Activated gamma-delta T cell (primary cell): ENCODE results near the gene VARS1.
"Not testable (repeated sequence)": the region's sequence is repeated elsewhere in the genome, so short reads cannot be mapped to it uniquely, and the experiment has no call there.

Experiments used
- DNase-seq: peaks from one replicate; lab custom pipeline; 2025; lab: John Stamatoyannopoulos, UW

Gene VARS1

DNA sequence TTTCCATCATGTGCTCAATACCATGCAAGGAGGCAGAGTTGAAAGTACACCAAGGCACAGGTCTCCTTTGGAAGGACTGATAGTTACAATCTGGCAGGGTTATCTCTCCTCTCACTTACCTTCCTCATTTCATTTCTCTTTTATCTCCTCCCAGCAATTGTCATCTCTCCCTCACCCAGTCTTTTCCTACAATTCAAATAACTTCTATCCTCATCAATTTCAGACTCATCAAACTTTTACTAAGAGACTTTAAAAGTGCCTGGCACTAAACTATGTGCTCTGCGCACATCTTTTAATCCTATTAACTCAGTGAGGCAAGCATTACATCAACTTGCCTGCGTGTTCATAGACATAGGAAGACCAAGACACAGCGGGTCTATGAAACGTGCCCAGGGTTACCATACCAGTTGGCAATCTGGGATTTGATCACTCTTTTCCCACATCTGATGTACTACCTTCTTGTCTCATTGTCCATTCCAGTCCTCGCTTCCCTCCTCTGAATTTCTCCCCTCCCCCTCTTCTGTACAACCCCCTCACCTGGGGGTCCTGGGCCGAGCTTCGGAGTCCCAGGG is 1.2 kb downstream of the VARS1 start:
- DNase-seq = no peak

DNA sequence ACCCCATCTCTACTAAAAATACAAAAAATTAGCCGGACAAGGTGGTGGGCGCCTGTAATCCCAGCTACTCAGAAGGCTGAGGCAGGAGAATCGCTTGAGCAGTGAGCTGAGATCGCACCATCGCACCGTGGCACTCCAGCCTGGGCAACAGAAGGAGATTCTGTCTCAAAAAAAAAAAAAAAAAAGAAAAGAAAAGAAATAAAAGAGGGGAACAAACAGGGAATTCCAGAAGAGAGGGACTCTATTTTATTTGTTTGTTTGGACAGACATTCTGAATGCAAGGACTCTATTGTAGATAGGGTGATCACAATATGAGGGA is 1.7 kb downstream of the VARS1 start:
- DNase-seq = not testable (repeated sequence)

DNA sequence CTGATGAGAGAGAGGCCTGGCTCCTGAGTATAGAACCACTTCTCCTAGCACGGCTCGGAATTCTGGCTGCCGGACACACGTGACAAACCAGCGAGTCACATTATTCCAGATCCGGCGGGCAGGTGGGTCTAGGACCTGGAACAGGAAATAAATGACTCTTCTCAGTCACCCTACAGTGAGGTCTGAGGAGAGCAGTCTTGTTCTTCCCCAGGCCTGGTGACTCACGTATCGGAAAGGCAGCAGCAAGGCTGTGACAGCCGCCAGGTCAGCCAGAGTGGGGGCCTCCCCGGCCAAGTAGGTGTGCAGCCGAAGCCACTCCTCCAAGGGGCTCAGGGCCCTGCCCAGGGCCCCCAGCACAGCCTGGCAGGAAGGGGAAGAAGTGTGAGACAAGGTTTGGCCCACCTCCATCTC is 2.8 kb downstream of the VARS1 start:
- DNase-seq = no peak

DNA sequence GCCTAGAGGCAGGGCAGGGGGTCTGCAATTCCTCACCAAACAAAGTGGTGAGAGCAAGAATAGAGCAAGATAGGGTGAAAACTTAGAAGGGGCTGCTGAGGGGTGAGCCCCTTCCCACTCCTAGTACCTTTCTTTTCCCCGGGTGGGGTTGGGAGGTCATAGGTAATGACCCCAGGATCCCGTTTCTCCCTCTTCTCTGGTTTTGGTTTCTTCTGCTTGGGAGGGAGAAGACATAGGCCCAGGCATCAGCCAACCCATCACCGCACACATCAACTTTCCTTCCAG is 3.5 kb downstream of the VARS1 start:
- no peak for DNase-seq

DNA sequence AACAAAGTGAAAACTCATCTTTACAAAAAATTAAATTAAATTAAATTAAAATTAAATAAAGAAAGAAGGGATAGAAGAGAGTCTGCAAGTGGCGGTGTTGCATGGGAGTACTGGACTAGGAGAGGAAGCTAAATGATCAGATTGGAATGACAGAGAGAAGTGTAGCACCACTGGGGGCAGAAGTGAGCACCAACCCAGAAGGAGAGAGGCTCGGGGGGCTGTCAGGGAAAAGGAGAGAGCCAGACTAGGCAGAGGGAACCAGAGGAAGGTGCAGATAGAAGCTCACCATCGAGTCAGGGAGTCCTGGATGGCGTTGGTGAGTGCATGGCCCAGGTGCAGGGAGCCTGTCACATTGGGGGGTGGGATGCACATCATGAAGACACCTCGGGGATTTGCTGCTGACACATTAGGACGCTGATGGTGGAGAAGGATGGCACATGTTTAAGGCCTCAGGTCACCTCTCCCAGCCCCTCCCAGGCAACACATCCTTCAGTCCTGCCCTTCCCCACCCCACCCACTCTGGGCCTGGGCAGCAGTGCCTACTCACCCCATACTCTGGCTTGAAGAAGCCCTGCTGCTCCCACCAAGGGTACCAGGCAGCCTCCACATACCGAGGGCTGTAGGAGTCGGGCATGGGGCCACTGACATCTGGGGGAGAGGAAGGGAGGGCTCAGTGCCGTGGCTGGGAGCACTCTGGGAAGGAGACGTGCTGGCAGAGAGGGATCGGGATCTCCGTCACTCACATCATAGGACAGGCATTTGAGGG is 4.0 kb downstream of the VARS1 start:
- DNase-seq = no peak

DNA sequence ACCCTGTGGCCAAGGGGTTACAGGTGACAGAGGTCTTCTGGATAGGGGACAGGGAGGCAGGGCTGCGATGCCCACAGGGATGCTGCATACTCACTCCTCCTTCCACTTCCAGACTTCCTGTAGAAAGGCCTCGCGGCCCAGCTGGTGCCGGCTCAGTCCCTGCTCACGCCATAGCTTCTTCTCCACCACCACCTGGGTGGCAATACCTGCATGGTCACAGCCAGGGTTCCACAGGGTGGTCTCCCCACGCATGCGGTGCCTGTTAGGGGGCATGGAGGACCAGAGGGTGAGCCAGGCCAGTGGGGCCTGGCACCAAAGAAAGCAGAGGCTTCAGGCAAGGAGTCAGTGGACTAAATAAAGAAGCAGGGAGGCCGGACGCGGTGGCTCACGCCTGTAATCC is 10.1 kb downstream of the VARS1 start:
- DNase-seq = no peak

DNA sequence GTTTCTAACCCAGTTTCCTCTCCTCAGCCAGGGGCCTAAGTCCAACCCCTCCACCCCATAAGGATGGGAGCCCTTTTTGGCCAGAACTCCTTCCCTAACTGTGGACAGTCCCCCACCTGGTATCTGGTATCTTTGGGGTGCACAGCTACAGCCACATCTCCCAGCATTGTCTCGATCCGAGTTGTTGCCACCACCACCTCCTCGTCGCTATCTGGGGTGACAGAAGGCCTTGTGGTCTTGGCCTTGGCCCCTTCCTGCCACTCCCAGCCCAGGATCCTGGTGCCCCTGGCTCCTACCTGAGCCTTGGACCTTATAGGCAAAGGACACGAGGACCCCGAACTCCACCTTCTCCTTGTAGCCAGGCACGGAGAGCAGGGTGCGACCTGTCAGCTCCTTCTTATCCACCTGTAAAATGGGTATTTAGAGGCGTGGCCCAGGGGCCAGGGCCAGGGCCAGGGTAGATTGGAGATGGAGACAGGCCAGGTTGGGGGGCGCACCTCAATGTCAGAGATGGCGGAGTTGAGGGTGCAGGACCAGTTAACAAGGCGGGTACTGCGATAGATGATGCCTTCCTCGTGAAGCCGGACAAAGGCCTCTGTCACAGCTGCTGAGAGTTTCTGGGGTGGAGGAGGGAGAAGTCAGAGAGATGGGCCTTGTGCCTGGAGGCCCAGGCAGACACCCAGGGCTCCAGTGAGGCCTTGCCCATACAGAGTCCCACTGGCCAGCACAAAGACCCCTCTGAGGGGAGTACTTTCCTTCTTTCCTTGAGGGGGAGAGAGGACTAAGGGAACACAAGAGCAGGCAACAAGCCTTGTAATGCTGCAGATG is 11.2 kb downstream of the VARS1 start:
- DNase-seq = no peak

DNA sequence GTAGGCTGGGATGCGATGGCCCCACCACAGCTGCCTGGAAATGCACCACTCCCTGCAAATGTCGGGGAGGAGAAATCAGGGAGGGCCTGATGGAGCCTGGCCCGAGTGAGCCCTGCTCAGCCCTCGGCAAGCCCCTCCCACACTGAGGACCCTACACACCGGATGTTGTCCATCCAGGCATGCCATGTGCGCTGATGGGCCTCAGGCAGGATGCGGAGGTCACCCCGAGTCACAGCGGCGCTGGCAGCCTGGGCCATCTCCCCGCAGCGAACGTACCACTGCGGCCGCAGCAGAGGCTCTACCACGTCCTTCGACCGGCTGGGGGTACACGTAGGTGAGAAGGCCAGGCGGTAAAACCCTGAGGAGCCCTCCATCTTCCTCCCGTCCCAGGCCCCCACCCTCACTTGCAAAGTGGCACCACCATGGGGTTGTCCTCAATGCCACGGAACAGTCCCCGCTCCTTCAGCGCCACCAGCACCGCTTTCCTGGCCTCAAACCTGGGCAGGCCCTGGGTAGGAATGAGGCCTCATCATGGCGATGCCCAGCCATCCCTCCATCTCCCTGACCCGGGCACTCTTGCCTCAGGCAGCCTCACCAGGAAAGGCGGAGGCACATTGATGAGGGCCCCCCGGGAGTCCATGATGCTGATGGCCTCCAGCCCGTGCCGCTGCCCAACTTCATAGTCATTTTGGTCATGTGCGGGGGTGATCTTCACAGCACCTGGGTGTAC is 13.3 kb downstream of the VARS1 start:
- DNase-seq = no peak

DNA sequence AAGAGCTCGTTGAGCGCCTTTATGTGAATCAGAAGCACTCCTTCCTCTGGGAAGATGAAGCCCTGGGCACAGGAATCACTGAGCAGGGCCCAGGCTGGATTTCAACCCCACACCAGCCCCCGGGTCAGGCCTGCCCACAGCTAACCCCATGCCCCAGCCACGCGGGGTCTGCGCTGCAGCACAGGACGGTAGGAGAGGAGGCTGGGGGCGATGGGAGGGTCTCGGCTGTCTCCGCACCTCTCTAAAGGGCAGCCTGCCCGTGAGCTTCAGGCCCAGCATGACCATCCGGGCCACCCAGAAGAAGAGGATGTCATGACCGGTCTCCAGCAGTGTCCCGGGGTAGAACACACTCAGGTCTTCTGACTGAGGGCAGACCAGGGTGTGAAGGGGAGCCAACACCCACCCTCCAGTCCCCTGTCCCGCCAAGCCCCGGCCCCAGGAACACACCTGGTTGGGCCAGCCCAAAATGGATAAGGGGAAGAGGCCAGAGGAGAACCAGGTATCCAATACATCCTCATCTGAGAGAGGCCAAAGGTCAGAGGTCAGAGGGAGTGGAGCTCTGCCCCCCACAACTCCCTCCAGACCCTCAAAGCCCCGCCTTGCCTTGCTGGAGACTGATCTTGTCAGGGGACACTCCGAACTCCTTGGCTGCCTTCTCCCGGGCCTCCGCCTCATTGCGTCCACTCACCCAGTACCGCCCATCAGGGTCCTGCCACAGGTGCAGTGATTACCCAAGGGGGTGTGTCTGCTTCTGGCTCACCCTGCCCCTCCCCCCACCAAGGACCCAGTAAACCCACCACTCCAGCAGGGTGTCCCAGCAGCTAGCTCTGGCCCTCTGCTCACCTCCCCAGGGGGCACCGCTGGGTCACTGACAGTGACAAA is 14.1 kb downstream of the VARS1 start:
- DNase-seq = no peak

DNA sequence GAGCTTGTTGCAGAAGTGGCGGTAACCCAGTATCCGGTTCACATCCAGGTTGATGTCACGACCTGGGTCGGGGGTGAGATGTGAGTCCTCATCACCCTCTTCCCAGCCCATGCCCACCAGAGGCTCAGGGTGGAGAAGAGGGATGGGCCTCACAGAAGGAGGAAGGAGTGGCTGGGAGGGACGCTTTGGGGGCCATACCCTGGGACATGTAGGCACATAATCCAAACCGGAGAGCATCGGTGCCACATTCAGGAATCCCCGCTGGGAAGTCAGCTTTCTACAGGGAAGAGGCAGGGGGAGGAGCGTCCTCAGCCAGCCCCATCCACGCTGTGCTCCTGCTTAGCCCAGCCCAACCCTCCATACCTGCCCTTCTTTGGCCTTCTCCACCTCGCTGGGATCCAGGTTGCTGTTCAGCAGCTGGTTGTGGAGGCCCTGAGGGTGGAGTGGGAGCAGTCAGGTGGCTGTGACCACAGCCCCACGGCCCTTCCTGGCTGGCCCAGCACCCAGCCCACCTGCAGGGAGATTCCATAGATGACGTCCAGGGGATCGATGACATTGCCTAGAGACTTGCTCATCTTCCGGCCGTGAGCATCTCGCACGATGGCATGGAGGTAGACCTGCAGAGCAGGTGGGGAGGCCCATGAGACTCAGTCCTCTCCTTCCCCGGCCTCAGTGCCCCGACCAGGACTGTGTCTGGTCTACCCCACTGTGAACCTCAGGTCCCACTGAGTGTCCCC is 14.9 kb downstream of the VARS1 start:
- no peak for DNase-seq

DNA sequence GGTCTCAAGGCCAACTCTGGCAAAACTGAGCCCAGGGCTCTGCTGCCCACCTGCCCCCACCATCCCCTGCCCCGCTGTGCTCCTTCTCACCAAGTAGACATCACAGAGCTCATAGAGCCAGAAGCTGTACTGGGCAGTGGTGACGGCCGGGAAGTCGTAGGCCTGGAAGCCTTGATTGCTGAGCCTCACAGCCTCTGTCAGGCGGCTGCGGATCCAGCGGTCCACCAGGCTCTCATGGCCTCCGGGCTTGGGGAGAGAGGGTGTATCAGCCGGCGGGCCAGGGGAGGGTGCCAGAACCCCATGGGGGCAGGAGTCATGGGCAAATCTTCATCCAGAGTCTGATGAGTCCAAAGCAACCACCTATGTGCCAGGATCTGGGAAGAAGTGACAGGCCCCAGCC is 15.6 kb downstream of the VARS1 start:
- no peak for DNase-seq

DNA sequence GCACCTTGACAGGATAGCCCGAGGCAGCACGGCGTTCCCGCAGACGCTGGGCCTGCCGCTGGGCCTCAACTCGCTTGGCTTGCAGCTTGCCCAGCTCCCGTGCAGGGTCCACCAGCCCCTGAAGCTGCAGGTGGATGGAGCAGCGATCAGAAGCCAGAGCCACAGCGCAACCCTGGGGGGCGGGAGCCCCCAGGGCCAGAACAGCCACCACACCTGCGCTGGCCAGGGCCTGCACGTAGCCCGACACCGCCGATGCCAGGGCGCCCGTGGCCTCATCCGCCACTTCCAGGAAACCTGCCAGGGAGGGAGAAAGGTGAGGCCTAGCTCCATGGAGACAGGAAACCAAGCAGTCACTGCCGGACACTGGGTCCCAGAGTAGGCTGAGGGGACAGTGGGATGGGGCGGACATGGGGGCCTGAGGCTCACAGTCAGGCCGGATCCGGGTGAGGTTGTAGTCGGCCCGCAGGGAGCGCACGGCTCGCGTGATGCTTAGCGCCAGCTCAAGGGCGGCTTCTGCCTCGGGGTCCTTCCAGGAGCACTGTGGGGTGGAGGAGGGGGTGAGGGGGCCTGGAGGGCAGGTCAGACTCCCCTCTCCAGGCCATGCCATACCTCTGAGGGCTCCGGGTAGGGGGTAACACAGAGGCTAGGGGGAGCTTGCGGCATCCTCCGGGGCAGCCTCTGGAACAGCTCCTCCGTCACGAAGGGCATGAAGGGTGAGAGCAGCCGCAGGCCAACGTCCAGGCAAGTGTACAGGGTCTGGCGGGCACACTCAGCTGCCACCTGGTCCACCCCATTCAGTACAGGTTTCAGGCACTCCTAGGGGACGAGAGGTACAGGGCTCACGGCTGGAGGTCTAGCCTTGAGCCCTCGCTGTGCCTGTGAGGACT is 16.3 kb downstream of the VARS1 start:
- DNase-seq = no peak

DNA sequence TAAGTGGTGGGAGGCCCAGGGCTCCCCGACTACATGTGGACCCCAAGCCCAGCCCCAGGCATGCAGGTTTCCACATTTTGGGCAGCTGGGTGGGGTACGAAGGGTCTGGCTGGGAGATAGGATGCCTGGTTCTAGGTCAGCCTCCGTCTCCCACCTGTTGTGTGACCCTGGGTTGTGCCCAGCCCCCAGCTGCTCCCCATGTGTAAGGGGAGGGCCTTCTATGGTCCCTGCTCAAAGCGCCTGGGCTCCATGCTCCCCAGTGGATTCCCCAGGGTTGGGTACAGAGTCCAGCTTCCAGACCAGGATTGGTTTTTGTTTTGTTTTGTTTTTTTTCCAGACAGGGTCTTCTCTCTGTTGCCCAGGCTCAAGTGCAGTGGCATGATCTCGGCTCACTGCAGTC is 17.4 kb downstream of the VARS1 start:
- no peak for DNase-seq

DNA sequence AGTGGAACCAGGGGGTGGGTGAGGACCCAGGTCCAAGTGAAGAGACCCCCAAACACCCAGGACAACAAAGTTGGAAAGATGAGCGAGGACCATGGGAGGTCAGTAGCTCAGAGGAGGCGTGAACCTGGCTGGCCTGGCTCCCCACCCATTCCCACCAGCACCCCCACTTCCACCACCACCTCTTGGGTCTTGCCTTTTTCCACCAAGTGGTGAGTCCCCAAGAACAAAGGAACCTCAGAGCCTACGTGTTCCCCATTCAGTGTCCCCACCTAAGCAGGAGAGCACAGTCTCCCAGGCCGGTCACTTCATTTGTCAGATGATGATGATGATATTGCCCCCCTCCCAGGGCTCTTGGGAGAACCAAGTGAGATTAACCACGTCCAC is 17.9 kb downstream of the VARS1 start:
- DNase-seq = no peak

DNA sequence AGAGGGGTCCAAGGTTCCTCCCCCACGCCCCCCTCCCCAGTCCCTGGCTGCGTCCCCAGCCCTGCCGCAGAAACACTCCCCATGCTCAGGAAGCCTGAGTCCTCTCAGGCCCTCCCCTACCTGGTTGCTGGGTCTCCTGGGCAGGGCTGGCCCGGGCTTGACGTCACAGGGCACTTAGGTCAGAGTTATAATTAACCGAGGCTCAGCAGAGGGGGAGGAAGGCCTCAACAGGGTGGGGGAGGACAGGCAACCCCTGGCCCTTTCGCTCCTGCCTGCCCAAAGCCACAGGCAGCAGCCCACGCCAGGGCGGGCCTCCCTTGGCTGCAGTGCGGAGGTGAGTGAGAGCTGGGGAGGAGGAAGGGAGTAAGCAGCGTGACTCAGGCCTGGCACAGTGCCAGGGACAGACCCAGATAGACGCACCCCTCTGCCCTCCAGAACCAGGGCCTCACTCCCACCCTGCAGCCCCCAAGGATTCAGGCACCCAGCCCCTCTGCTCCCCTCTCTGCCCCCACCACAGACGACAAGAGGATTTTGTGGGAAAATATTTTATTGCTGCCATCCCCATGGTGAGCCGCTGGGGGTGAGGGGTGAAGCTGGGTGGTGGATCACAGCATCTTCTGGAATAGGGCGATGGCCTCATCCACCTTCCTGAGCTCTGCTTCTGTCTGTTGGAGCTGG is 18.4 kb downstream of the VARS1 start, which contains the start of gene VWA7:
VWA7 (minus strand) TSS at position 340 of the 678 bp plus-strand sequence. CDS start 549 bp downstream, outside the sequence.
- DNase-seq = peak; percentile 50

DNA sequence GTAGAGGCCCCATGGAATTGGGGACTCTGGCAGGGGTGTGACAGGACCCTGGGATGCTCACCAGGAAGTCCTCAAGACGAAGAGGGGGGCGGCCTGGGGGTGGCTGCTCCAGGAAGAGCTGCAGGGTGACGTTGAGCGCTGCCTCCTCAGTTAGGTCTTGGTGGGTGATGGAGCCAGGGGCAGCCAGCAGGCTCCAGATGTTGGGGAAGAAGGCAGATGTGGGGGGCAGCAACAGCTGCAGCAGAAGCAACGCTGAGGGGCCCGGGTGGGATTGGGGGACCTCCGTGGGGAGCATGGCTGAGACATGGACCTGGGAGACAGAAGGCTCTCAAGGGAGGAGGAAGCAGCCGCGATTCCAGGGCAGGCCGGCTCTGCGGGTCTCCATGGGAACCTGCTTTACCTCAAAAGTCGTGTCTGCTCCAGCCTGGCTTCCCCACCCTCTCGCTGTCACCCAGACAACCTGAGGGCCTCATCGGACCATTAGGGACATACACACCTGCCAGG is 19.0 kb downstream of the VARS1 start:
- no peak for DNase-seq

DNA sequence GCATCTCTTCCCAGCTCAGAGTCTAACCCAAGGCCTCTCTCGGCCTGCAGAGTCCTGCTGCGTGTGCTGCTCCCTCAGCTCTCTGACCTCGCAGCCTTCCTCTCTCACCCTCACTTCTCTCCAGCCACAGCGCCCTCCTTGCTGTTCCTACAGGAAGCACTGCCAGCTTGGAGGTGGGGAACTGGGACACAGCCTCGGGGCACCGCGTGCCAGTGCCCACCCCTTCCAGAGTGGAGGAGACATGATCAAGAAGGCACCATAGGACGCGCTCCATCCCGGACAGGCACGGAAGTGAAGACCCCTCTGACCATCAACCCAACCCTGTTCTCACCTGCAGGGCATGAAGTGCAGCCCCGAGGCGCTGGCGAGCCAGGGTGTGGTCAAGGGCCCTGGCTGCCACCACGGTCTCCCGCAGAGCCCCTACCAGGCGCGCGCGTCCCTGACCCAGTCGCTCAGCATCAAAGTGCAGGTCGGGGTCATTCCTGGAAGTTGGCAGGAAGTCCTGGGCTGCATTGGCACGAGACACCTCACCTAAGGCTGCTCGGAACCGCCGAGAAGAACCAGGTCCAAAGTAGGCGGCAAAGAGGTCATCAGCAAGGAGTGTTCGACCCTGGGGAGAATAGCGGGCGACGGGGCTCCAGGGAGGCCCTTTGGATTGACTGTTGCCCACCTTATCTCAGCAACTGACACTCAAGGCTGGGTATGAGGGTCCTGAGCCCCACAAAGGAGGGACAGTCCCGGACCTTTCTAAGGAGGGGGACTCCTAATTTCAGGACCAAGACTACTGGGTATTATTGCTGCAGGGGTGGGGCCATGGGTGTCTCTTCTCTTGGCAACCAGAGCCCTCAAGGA is 19.7 kb downstream of the VARS1 start:
- DNase-seq = no peak

DNA sequence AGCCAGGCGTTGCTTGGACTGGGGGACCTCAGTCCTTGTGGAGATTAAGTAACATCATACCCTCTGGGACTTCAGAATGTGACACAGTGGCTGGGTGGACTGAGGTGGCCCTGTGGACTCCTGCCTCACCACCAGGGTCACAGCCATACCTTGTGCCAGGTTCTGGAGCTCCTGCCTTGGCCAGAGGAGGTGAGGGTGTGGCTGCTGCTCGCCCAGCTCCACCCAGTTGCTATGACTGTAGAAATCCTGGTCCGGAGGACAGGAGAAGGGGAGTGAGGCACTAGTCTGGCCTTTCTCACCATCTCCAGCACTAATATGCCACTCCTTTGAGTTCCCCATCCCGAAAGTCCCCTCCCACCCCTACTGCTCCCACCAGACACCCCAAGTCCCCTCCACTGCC is 20.4 kb downstream of the VARS1 start:
- no peak for DNase-seq
